Bronchial epithelial cell (primary cell): ENCODE results near the gene CHMP4A. TPM values are rescaled to one million over a fixed set of nuclear protein-coding genes. Genes with fewer than 3 reads are reported as not detected.

Experiments used
- DNase-seq: peaks from one replicate; pipeline ENCODE4 v3.0.0-alpha.2; 2010; ENCODE audit warnings: low read depth
- FAIRE-seq: peaks from 2 replicates; lab custom pipeline; 2011; peaks lifted over from hg19 to GRCh38; lab: Jason Lieb, UNC
- H3K27me3 ChIP-seq: 2 replicates; pipeline ENCODE4 v1.5.1; 2011; ENCODE audit warnings: low read length; ENCODE audit not compliant: control insufficient read depth, insufficient read depth
- H3K36me3 ChIP-seq: 2 replicates; pipeline ENCODE4 v1.5.1; 2011; ENCODE audit warnings: low read length; ENCODE audit not compliant: control insufficient read depth, insufficient read depth
- H3K4me3 ChIP-seq: 2 replicates; pipeline ENCODE4 v1.5.1; 2011; ENCODE audit warnings: mild to moderate bottlenecking, low read depth, low read length, control low read depth
- total RNA-seq: library from RNA; depleted of rRNA; stranded (reverse); fragments of >200 nt; gene quantifications from 2 replicates; pipeline ENCODE4 v1.2.1, GENCODE V29; 2014
- TF ChIP-seq, protein P1 (sequence below): IDR thresholded peaks from 2 replicates; pipeline ENCODE4 v1.5.1; 2011; ENCODE audit warnings: mild to moderate bottlenecking, moderate library complexity, low read length, control low read depth, inconsistent platforms; ENCODE audit not compliant: insufficient read depth, severe bottlenecking

The CHMP4A gene
- total RNA-seq, 1 donor from 2014 or later, result 69.8 TPM

DNA sequence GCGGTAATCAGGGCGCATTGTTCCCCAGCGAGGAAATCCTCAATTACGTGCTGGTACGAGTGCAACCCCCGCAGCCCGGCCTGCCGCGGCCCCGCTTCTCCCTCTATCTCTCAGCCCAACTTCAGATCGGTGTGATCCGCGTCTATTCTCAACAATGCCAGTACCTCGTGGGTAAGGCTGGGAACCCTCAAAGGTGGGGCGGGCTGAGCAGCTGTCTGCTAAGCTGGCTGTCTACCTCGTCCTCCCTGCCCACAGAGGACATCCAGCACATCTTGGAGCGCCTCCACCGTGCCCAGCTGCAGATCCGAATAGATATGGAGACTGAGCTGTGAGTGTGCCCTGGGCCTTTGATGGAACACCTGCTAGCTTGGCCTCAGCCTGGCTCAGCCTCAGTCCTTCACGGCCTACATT lies 40.4 kb downstream of the CHMP4A start:
- no peak overlapping the region for H3K4me3 ChIP-seq
- DNase-seq, result no peak
- no peak for FAIRE-seq
- peaks cover 2% of the 10 kb centered on the region for H3K36me3 ChIP-seq
- TF ChIP-seq, protein P1, sequence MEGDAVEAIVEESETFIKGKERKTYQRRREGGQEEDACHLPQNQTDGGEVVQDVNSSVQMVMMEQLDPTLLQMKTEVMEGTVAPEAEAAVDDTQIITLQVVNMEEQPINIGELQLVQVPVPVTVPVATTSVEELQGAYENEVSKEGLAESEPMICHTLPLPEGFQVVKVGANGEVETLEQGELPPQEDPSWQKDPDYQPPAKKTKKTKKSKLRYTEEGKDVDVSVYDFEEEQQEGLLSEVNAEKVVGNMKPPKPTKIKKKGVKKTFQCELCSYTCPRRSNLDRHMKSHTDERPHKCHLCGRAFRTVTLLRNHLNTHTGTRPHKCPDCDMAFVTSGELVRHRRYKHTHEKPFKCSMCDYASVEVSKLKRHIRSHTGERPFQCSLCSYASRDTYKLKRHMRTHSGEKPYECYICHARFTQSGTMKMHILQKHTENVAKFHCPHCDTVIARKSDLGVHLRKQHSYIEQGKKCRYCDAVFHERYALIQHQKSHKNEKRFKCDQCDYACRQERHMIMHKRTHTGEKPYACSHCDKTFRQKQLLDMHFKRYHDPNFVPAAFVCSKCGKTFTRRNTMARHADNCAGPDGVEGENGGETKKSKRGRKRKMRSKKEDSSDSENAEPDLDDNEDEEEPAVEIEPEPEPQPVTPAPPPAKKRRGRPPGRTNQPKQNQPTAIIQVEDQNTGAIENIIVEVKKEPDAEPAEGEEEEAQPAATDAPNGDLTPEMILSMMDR, result no peak
- H3K27me3 ChIP-seq, result no peaks in the 10 kb centered on the region

DNA sequence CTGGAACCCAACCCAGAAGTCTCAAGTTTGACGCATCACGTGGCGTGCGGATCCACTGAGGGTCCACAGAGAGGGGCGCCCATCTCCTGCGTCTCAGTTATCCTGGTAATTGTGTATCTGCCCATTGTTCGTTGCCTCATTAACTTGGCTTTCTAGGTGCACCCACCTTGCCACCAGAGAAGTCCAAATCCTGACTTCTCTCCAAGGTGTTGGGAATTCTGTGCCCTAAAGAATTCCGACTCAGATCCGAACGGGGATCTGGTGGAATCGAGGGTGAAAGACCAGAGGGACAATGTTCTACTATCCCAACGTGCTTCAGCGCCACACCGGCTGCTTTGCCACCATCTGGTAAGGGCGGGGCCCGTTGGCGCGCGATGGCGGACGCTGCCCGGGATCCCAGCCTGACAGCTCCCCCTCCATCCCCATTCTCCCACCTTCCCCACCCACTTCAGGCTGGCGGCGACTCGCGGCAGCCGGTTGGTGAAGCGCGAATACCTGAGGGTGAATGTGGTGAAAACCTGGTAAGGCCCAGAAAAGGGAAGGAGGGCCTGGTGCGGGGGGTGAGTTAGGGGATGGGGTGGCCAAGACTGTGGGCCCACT lies 40.9 kb downstream of the CHMP4A start:
- no peak for DNase-seq
- Histone ChIP-seq H3K4me3 (no peak overlapping the region), H3K36me3 (peaks cover 4% of the 10 kb centered on the region), H3K27me3 (no peaks in the 10 kb centered on the region)
- FAIRE-seq, result no peak
- TF ChIP-seq, protein P1, result no peak

DNA sequence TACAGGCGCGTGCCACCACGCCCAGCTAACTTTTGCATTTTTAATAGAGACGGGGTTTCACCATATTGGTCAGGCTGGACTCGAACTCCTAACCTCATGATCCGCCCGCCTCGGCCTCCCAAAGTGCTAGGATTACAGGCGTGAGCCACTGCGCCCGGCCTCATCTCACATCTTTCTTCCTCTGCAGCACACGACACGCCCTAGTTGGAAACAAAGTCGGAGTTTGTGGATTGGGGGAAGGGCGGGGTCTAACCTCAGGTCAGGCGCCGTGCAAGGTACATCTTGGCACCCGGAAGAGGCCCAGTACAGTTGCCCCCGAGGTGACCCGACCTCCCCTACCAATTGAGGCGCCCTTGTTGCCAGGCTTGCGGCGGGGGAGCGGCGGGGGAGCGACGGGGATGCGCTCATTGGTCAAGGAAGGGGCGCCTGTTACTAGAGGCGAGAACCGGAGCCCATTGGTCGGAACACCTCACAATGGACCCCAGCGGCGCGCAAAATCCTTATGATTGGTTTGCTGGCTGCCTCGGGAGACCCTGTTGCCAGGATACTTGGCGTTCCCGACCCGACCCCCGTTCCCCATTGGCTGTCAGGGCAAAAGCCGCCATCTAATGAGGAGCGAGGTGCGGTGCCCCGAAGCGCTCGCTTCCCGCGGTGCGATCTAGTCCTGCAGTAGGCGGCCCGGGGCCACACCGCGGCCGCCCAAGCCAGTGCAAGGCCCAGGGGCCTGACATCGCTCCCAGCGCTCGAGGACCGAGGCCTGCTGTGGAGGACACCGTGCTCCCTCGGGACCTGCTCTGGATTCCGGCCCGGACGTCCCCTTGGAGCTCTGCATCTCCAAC lies 41.6 kb downstream of the CHMP4A start, which contains the start of gene REC8:
REC8 (plus strand) TSS at position 659 of the 839 bp plus-strand sequence. CDS start 473 bp downstream, outside the sequence.
- FAIRE-seq (no peak), DNase-seq (peak; percentile 56)
- H3K36me3 ChIP-seq, result peaks cover 4% of the 10 kb centered on the region
- H3K4me3 ChIP-seq, result peak within 1 kb of the TSS; percentile 7
- no peaks in the 10 kb centered on the region for H3K27me3 ChIP-seq
- TF ChIP-seq, protein P1, result no peak

DNA sequence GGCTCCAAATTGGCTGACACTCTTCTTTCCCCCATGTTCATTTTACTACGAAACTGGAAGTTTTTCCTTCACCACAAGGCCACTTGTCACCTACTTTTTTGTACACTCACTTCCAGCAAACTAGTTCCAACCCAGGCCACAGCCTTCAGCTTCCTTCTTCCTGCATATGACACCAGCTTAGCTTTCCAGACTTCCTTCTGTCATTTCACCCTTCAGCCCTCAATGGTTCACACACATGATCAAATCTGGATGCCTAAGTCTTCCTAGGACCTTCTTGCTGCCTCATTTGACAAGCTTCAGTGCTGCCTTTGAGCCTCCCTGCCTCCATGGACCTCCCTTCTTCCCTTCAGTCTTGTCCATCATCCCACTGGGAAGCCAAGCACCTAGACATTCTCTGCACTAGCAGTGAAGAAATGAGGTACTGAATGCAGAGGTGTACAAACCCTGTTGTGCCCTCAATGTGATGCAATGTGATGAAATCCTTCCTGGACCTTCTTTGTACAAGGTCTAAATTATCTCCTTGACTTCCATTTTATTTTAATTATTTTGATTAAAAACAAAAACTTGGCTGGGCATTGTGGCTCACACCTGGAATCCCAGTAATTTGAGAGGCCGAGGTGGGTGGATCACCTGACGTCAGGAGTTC lies 45.7 kb downstream of the CHMP4A start:
- TF ChIP-seq, protein P1, result no peak
- H3K36me3 ChIP-seq, result peaks cover 28% of the 10 kb centered on the region
- DNase-seq (no peak), FAIRE-seq (no peak)
- H3K27me3 ChIP-seq, result no peaks in the 10 kb centered on the region
- no peak overlapping the region for H3K4me3 ChIP-seq

DNA sequence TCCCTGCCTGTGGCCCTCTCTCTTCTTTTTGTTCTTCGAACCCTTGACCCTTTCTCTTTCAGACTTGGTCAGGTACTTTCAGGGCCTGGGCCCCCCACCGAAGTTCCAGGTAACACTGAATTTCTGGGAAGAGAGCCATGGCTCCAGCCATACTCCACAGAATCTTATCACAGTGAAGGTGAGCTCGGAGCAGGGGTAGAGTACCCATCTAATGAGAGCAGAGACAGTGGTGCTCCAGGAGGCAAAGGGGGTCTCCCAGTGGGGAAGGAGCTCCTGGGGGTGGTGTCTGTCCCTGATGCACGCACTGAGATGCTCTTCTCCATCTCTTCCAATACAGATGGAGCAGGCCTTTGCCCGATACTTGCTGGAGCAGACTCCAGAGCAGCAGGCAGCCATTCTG lies 47.5 kb downstream of the CHMP4A start:
- TF ChIP-seq, protein P1, result no peak
- Histone ChIP-seq H3K36me3 (peaks cover 29% of the 10 kb centered on the region), H3K4me3 (no peak overlapping the region), H3K27me3 (no peaks in the 10 kb centered on the region)
- no peak for FAIRE-seq
- DNase-seq, result no peak
